Esophagus mucosa (tissue), 1 donor: Measurements from ENCODE around the gene SEC24D. TPM values are rescaled to one million over a fixed set of nuclear protein-coding genes. Genes with fewer than 3 reads are reported as not detected.

Source experiments
- ATAC-seq: fragments of 200-7000 bp; cut with Tn5 transposase; one replicate; pipeline ENCODE4 v1.9.1; 2020
- total RNA-seq: library from RNA; stranded (reverse); gene quantifications from one replicate; pipeline ENCODE4 v1.2.4, GENCODE V29; 2023
- donor health status: DM: yes; HTN: yes; CAD: no.

SEC24D gene
- total RNA-seq, 1 donor from 2014 or later, result 14.0 TPM

DNA sequence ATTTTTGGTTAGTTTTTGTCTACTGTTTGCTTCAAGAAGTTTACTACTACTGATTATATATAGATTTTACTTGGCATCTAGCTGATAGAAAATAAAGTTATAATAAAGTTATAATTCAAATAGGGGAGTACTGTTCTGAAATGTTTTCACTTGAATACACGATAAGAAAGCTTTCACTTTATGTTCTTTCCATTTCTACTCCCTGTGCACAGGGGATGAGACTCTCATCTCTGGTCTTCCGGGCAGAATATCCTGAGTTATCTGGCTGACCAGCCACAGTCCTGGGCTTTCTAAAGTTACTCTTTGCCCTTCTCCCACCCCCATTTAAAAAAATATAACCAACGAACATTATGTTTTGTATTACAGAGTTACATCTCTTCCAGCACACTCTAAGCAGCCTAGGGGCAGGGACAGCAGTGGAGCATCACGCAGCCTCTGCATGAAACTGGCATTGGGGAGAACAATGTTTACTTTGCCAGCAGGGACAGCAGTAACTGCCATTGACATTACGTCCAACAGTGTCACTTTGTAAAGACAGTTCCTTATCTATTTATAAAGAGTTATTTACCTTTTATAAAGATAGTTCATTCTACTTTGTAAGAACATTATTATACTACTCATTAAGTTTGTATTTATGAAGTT, 86.5 kb downstream of the SEC24D start:
- no peak for ATAC-seq

DNA sequence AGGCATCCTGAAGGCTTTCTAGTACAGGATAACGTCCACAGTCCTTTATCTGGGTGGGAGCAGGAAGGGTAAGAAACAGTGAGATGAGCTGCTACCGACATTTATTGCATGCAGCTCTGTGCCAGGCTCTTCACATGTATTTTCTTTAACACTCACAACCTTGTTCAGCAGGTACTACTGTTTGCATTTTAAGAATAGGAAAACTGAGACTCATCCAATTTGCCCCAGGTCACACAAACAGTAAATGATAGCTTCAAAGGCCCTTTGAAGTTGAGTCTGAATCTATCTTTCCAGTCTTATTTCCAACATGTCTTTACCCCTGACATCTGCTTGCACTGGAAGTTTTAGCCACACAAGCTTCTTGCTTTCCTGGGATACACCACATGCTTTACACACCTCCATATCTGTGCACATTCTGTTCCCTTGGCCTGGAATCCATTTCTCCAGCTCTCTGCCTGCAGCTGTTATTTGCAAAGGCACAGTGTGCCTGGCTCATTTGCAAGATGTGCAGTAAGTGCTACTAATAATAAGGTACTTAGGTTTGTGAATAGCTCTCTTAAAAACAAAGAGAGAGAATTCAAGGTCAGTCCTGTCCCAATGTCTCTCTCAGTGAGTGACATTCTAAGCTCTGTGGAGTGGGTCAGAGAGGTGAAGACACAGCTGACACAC, 89.5 kb downstream of the SEC24D start:
- ATAC-seq, result no peak

DNA sequence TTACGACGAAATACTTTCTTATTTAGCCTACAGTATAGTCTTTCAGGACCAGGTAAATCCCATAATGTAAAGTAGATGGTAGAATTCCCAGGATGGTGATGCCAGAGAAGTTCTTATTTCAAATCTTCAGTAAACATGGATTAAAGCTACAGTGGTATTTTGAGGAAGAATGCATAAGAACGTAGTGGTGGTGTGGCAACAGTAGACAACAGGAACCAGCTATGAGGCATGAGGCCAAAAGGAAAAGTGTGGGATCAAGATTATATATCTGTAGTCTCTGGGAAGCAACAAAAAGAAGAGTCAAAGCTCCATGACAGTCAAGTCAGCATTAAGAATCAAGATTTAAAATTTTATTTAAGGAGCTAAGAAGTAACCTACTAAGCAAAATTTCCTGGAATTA, 90.6 kb downstream of the SEC24D start:
- no peak for ATAC-seq

DNA sequence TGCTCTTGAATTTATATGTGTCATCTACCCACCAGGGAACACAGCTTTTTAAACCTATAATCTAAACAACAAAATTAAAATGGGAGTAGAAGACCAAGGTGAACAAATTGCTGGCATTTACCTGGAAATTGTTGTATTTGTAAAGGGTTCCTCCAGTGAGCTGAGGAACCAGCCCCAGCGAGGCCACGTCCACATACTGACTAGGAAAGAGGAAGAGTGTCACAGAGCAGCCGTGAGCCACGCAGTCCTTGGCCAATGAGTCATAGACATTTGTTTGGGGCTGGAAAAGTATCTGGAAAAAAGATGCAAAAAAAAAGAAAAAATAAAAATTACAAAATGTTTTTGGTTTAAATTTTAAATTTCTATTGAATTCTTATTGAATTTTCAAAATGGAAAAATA, 92.1 kb downstream of the SEC24D start:
- ATAC-seq, result no peak

DNA sequence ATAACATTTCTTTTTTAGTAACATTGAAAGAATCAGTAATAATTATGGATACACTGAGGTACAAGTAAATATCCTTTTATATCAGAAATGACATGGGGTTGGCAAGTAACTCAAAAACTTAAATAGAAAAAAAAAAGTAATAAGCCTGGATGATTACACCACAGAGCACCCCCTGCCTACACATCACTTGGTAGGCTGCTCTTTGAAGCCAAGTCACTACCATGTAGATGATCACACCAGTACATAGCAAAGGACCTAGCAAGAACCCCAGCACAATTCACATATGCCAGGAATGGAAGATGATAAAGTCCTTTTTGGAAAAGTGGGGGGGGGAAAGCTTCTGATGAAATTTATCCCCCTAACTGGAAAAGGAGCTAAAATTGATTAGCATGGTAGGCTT, 93.9 kb downstream of the SEC24D start:
- ATAC-seq, result no peak

DNA sequence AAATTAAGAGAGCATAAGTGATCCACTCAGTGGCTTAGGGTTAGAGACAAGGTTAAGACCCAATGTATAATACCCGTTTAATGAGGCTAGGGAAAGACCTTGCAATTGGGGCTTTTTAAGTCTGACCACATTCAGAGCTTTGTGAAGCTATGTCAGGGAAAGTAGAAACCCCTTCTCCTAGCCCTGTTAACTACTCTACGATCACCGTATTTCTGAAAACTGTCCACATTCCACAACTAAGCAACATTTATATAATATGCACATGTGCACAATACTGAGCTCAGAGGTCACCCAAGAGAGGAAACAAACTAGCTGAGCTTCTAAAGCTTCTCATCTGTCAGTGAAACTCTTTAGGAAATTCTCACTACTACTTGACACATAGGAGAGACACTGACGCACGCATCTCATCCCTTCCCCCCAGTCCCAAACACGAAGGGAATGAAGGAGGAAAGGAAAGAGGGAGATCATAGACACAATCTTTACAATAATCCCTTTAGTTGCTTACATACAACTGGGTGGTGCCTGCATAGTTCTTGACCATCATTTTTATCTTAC, 94.5 kb downstream of the SEC24D start:
- no peak for ATAC-seq

DNA sequence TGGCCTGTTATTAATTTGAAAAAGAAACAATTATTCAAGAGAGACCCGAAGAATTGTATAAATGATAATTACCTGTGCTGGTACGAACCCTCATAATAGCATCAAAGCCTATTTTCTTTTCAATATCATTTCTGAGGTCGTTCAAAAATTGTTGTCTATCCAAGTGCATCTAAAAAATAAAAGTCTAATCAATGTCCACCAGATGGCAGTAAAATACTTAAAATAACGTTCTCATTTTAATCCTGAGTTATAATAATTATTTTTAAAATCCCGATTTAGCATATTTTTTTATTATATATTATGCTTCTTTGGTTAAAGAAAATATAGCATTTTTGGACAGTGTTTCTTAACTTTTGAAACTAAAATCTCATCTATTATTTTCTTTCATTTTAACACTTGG, 95.1 kb downstream of the SEC24D start:
- ATAC-seq, result no peak

DNA sequence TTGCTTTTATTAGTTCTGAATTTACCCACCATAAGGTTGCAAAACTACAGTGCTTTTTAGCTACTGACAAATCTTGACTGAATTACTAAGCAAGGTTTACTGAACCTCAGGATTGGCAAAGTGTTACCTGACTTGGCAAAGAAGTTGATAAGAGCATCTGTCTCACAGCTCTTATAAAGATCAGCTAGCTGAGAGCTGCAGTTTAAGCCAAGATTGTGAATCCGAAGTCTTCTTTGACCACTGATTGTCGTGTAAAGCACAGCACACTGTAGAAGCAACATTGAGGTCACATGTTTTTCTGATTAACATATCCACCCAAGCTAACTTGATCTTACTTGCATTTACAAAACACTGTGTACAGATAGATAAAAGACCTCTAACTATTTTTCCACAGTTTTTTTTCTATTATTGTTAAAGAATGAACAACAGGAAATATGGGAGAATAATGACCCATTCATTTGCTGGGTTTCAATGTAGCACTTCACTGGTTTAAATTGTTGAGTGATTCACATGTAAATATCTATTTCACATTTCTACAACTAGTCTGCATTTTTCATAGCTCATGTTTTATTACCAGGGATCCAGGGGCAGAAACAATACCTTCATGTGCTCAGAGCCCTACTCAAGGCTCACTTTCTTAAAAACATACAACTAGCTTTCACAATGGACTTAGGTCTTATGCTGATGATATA, 96.8 kb downstream of the SEC24D start:
- ATAC-seq, result no peak

DNA sequence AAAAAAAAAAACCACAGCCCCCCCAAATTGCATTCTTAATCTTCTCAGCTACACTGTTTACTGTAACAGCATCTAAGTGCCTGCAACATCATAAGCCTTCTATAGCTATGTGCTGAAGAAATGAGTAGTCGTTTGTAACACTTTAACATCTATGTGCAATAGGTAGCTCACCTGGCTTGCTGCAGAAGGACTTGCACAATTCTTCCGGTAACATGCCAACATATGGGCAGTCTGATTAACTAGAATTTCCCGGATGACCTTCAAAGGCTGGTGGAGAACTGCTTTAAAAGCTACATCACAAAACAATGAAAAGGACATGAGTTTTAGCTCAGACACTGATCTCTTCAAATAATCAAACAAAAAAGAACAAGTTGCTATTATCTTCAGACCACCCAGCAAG, 97.8 kb downstream of the SEC24D start:
- no peak for ATAC-seq

DNA sequence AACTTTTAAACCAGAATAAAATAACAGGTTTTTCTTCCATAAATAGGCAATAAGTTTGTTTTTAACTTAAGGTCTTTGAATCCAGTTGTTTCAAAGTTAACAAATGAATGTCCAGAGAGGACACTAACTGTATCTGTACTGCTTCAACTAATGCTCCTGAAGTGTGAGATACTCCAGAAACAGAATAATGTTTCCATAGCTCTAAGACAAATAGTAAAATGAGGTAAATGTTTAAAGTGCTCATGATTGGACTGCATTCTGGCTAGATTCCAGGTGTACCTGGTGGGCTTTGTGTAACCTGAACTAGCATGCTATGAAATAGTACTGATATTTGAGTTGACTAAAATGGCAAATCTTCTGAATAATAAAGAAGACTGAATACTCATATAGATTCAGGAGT, 99.0 kb downstream of the SEC24D start:
- no peak for ATAC-seq

DNA sequence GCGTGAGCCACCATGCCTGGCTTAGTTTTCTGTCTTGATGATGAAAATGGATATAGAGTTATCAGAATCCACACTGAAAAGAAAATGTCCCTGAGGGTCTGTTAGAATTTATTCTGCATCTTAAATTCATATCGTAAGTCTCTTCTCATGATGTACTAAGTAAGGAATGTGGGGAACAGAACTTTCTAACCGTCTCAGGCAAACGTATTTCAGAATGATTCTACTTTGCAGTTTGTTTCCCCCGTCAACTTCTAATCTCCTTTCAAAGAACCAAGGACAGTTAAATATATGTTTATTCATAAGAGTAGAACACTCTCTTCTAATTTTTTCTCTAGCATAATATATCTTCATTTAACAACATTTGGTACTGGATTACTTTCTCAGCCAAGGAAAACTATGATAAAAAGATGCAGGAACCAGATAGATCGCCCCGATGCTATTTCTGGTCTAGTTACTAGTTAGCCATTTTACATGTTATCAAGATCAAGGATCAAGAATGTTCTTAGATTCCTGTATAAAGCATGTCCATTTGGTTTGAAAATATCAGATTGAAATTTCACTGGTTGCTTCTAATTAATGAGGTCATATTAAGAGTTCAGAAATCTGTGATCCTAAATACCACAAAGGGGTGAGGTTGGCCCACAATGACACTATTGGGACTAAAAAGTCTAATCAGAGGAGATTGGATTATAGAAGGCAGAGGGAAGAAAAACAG, 101.3 kb downstream of the SEC24D start:
- ATAC-seq, result no peak

DNA sequence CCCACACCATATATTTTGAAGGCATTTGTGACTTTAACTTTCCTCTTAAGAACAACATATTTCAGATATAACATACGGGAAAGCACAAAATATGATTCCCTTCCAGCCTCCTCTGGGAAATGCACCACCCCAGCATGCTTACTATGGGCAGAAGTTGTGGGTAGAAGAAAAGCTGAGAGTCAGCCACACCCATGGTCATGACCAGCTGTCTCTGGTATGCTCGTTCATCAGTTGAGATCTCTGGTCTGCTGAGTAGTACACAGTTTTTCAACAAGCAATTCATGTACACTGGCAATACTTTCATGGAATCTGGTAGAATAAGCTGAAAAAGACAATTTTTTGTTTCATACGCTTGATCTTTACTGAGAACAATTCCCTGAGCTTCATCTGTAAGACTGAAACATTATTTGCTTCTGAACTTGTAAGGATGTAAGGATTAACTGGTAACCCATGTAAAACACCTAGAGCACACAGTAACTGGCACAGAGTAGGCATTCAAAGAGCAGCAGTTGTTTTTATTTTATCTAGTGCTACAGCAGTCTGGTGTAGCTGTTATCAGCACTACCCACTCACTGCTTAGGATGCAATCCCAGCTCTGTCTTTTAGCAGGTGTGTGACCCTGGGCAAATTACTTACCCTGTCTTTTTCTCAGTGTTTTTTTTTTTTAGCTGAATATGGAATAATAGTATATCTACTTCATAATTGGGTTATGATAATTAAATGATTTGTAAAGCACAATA, 103.2 kb downstream of the SEC24D start:
- ATAC-seq, result no peak

DNA sequence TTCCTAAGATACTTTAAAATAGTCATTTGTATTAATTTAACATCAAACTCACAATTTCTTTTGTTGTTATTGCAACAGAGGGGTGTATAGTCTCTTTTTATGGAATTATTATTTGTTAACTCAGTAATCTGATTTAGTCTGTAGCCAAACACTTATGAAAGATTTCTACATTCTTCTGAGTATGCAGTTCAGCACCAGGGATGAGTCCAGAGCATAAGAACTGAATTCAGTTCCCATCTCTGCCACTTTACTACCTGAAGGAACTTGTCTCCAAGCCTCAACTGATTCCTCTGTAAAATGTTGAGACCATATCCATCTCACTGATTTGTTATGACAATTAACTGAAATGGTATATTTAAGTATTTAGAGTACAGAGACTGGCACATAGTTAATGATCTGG, 105.2 kb downstream of the SEC24D start:
- no peak for ATAC-seq

DNA sequence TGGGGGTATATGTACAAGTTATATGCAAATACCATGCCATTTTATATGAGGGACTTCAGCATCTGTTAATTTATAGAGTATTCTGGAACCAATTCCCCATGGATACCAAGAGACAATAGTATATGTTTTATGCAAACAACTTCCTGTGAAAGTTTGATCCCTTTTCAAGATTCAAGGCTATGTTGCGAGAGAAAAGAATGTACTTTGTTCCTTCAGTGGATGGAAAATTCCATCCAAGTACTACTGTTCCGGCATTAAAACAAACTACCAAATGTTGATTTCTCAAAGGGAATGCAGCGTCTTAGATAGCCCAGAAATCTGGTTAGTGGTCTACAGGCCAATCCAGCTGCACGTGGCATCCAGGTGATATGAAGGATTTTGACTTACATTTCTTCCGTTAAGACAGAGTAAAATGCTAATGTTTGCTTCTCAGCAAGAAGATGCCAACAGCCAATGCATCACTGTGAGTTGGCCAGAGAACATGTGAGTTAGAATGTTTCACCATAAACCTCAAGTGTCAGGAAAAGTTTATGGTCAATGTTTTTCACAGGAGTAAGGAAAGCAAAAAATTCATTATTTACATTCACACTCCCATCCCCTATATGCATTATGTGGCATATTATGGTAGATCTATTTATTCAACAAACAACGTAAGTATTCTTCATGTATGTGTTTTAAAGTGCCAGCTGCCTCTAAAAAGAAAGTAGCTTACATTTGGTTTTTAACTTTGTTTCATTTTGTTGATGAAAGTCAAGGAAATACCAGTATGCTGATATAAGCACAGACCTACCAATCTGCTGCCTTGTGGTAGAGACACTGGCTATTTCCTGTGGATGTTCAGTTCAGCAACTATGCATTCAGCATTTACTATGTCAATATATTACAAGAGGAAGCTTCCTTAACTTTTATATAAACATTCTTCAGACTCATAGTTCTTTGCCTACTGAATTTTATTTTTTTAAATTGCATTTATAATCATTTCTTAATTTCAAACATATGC, 106.3 kb downstream of the SEC24D start:
- no peak for ATAC-seq

DNA sequence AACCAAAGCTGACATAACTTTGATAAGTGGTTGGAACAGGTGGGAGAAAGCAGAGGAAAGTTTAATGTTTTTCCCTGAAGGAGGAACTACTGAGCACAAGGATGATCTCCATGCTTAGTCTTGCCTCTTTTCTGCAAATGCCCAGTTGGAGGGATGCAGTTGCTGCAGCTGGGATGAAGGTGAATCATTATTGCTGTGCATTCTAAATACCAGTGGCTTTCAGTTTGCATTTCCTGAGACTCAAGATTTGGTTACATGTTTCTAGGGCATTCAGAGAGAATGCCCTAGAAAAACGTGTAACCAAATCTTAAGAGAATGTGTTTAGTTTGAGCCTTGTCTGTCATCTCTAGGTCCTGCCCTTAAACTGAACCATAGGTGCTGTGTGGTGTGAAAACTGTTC, 108.6 kb downstream of the SEC24D start:
- no peak for ATAC-seq

DNA sequence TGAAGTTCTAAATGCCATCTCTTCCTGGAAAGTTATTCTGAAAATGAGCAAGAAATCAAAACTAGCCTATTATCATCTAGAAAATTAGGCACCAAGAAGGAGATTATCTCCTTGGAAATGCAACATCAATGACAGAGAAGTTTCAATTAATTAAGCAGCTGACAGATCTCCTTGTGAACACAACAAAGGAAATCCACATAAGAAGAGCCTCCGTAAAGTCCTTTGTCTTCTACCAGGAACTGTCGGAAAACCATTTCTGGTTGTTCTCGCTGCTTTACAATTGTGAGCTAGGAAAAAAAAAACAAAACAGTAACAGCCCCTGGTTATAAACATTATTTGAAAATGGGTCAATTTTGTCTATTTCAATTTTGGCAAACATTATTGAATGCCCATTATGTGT, 112.6 kb downstream of the SEC24D start:
- no peak for ATAC-seq

DNA sequence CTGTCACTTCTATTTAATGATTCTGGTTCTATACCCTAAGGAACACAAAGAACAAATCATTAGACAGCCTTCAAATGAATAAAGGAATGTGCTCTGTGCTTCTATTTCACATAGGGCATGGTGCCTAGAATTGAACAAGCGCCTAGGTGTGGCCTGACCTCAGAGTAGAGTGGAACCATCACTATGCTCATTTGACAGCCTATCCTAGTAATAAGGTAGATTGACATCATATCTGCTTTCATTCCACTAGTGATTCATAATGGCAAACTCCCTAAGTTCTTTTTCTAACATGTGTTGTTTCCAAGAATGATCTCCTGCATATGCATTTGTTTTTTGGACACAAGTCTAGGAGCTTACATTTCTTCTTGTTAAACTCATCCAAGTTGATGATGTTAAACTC, 114.2 kb downstream of the SEC24D start:
- no peak for ATAC-seq

DNA sequence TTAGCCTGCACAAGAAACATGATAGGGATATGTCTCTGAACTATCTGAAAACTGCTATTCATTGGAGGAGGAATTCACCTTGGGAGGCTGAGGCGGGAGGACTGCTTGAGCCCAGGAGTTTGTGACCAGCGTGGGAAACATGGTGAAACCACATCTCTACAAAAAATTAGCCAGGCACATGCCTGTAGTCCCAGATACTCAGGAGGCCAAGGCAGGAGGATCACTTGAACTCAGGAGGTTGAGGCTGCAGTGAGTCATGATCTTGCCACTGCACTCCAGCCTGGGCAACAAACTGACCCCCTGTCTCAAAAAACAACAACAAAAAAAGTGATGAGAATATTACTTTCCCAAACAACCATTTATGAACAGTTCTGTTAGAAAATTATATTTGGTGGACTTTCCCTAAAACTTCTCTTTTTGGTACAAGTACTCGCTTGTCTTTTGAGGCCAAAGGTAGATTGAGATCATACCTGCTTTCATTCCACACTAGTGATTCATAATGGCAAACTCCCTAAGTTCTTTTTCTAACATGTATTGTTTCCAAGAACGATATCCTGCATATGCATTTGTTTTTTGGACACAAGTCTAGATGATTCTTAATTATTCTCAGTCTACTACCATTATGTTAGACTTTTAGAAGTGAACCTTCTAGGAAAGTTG, 117.3 kb downstream of the SEC24D start:
- ATAC-seq, result no peak

DNA sequence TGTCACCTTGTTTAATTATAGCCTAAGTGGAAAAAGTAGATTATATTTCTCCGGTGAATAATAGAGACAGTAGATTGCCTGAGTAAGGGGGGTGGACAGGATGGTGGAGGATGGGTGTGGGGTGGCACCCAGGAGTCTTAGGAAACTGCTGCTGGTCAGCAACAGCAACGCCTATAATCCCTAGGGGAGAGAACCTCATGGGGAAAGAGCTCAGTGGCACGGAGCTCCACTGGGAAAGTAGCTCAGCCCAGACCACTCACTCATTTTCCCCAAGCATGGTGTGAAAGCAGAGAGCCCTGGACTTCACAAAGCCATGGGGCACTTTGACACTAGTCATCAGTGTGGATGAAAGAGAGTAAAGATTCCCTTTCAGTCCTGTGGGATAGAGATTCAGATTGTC, 119.6 kb downstream of the SEC24D start:
- no peak for ATAC-seq

DNA sequence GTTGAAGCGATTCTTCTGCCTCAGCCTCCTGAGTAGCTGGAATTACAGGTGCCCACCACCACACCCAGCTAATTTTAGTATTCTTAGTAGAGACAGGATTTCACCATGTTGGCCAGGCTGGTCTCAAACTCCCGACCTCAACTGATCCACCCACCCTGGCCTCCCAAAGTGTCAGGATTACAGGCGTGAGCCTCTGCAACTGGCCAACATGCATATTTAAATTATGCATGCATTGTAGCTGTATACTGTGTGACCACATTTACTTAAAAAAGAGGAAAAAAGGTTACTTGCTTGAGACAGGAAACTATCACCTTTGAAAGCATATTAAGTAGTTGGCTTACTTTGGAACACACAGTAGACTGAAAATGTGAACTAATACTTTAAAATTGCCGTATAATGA, 121.2 kb downstream of the SEC24D start:
- ATAC-seq, result no peak

DNA sequence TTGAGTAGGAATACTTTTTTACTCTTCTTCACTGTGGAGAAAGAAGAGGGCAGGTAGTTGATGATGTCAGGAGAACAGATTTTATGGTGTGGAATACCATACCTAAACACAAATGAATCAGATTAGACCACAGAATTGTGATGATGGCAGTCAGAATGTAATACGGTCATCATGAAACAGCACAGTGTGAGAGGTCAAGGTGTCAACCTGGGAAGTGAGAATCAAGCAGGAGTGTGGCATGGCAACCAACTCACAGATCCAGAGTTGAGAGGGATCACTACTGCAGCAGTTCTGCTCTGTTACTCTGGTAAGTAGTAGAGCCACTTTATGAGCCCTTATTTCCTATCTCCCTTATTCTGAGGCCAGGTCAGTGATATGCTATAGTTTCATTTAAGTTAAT, 123.1 kb downstream of the SEC24D start:
- ATAC-seq, result no peak
